ENCODE data around the gene STK17B.

DNA sequence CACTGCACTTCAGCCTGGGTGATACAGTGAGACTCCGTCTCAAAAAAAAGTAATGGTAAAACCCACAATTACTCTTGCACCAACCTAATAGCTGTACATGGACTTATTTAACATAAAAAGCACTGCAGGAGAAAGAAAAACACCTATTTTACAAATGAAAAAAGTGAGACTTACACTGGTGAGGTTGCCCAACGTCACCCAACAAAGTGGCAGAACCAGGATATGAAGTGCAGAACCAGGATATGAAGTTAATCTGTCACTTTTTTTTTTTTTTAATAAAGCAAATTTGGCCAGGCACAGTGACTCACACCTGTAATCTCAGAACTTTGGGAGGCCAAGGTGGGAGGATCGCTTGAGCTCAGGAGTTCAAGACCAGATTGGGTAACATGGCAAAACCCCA, 13.5 kb upstream of the STK17B start:
- TF ChIP-seq CTCF (IDR thresholded peaks at IDR 0.05) (no peak), KDM1A (IDR thresholded peaks at IDR 0.05; ENCODE audit: low read depth) (no peak)
- TF ChIP-seq, protein P1, sequence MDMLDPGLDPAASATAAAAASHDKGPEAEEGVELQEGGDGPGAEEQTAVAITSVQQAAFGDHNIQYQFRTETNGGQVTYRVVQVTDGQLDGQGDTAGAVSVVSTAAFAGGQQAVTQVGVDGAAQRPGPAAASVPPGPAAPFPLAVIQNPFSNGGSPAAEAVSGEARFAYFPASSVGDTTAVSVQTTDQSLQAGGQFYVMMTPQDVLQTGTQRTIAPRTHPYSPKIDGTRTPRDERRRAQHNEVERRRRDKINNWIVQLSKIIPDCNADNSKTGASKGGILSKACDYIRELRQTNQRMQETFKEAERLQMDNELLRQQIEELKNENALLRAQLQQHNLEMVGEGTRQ (IDR thresholded peaks at IDR 0.05) = no peak

Measured in A549 (cell line).